Aorta (tissue), 5 donors: Measurements from ENCODE around the gene SRRM4. TPM values are rescaled to one million over a fixed set of nuclear protein-coding genes. Genes with fewer than 3 reads are reported as not detected.

Experiments used
- ATAC-seq: fragments of 200-7000 bp; cut with Tn5 transposase; one replicate; pipeline ENCODE4 v1.9.1; 2022; ENCODE audit warnings: moderate library complexity; ENCODE audit not compliant: low FRiP score
- DNase-seq, 2 donors: peaks; one replicate each; pipeline ENCODE4 v3.0.0-alpha.2; 2020
- H3K27ac ChIP-seq, 2 donors: one replicate each; pipeline ENCODE4 v1.5.1; 2013; ENCODE audit warnings: low read length in 2 of 2, mild to moderate bottlenecking in 2 of 2, moderate library complexity in 2 of 2, control low read depth in 1 of 2, inconsistent platforms in 1 of 2, low read depth in 1 of 2
- H3K27me3 ChIP-seq, 2 donors: one replicate each; pipeline ENCODE4 v1.6.1; 2013; ENCODE audit warnings: control low read depth in 1 of 2, low read length in 1 of 2, mild to moderate bottlenecking in 1 of 2, moderate library complexity in 1 of 2; ENCODE audit not compliant: insufficient read depth in 2 of 2, control insufficient read depth in 1 of 2
- H3K36me3 ChIP-seq, 2 donors: one replicate each; pipeline ENCODE4 v1.6.1; 2013; ENCODE audit warnings: control low read depth in 1 of 2, low read length in 1 of 2, mild to moderate bottlenecking in 1 of 2; ENCODE audit not compliant: insufficient read depth in 2 of 2, control insufficient read depth in 1 of 2
- H3K4me1 ChIP-seq, 2 donors: one replicate each; pipeline ENCODE4 v1.6.1; 2013; ENCODE audit warnings: low read length in 2 of 2, control low read depth in 1 of 2, mild to moderate bottlenecking in 1 of 2, moderate library complexity in 1 of 2; ENCODE audit not compliant: insufficient read depth in 2 of 2, control insufficient read depth in 1 of 2
- H3K4me3 ChIP-seq, 2 donors: one replicate each; pipeline ENCODE4 v1.5.1; 2013; ENCODE audit warnings: low read length in 2 of 2, control low read depth in 1 of 2, mild to moderate bottlenecking in 1 of 2
- H3K9me3 ChIP-seq: one replicate; pipeline ENCODE4 v1.6.1; 2013; ENCODE audit warnings: mild to moderate bottlenecking, low read length; ENCODE audit not compliant: control insufficient read depth
- WGBS, 2 donors: extraction: QIAGEN DNeasy Blood & Tissue Kit; methylation state at CpG; one replicate each; pipeline ENCODE4 v1.1.7; 2013; 5-methylcytosine and 5-hydroxymethylcytosine counted together
- intact Hi-C, 2 donors: fragments of 100-400 bp; cut with DNase I; formaldehyde crosslinking; loops; one replicate each; pipeline versions ENCODE4 v1.14.2 to v1.15.0; 2022
- polyA plus RNA-seq, 2 donors: library from polyadenylated mRNA; stranded (reverse); fragments of 200-250 nt; gene quantifications; one replicate each; pipeline ENCODE4 v1.2.3, GENCODE V29; 2013
- total RNA-seq, 2 donors: library from RNA; stranded (reverse); fragmentation: NEBNext Ultra II Directional; extraction: Animal tissue kit (Norgen Biotek cat#: 25700); gene quantifications; one replicate each; pipeline ENCODE4 v1.2.1, GENCODE V29; 2021
- donor health status: healthy with polysubstance abuse.
- donor health status: Bipolar disorder and iron deficiency.
- donor health status: DM: no; HTN: no; CAD: no.
- donor health status: DM: no; HTN: no; CAD: no.
- donor health status: DM: yes; HTN: yes; CAD: no.

The SRRM4 gene
- total and polyA plus RNA-seq, 4 donors, result 0.13 to 0.88 (median 0.25) TPM

DNA sequence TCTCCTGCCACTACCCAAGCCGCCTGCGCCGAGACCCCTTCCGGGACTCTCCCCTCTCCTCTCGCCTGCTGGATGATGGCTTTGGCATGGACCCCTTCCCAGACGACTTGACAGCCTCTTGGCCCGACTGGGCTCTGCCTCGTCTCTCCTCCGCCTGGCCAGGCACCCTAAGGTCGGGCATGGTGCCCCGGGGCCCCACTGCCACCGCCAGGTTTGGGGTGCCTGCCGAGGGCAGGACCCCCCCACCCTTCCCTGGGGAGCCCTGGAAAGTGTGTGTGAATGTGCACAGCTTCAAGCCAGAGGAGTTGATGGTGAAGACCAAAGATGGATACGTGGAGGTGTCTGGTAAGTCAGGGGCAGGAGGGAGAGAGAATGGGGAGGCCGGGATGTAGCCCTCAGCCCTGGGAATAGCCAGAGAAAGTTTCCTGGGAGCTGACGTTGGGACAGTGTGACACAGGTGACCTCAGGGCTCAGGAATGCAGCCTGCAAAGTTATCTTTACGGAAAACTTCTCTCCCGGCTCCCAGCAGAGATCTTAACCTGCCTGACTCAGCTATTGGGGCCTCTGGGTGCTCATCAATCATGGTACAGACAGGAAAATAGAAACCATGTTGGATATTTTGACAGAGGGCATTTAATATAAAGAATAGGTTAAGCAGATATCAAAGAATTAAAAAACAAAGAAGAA, 198.1 kb downstream of the SRRM4 start:
- intact Hi-C loops, result loop anchor here (2.0 to 10.0 kb wide), 7 partner anchors 23 to 802 kb away; partner anchors contain the start of gene SUDS3 (in 1 of the 2)
- DNase-seq (peak; percentile 59 to 79), ATAC-seq (peak; percentile 8)
- Histone ChIP-seq H3K4me3 (peak overlapping the region; percentile 87 to 95), H3K9me3 (no peaks in the 10 kb centered on the region), H3K27ac (peak overlapping the region; percentile 84 to 95), H3K27me3 (no peaks in the 10 kb centered on the region), H3K36me3 (no peaks in the 10 kb centered on the region), H3K4me1 (no peaks in the 10 kb centered on the region)
- WGBS, 2 donors, result 2 to 4% methylated on average over 18 of the region's 18 CpGs

DNA sequence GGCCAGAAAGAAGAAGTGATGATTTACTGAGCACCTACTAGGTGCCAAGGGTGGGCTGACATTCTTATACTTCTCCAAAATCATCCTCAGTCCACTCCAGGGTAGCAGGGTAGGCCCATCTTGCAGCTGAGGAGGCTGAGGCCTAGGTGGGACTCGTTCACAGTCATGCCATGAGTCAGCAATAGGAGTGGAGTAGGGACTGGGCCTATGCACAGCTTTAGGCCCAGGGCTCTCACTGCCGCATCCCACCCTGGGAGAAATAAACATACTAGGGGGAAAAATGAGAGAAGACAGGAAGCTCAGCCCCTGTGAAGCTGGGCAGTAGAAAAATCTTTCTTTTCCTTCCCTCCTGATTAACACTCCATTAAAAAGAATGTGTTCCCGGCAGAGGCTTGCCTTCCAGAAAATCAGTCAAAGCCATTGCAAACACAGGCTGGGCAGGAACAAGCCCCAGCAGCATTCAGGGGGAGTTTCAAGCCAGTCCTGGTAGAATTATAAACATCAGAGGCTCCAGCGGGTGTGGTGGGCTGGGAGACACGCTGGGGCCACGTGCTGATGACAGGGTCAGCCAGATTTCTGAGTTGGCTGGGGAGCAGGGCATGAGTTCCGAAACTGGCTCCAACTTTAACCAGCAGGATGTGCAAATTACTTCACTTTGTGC, 199.2 kb downstream of the SRRM4 start:
- ATAC-seq, result no peak
- intact Hi-C loops, result loop anchor here (5.0 to 10.0 kb wide), 5 partner anchors 33 to 144 kb away; no protein-coding TSS in a partner anchor
- H3K4me1 ChIP-seq, result no peaks in the 10 kb centered on the region

DNA sequence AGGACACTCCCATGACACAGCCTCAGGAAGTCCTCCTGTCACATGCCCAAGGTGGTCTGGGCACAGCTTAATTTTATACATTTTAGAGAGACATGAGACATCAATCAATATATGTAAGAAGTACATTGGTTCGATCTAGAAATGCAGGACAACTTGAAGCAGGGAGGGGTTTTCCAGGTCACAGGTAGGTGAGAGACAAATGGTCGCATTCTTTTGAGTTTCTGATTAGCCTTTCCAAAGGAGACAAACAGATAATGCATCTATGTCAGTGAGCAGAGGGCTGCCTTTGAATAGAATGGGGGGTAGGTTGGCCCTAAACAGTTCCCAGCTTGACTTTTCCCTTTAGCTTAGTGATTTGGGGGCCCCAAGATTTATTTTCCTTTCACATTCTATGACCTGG, 199.9 kb downstream of the SRRM4 start:
- no peaks in the 10 kb centered on the region for H3K9me3 ChIP-seq
- H3K36me3 ChIP-seq, result no peaks in the 10 kb centered on the region
- no peak for ATAC-seq
- H3K27ac ChIP-seq, result peak overlapping the region; percentile 36 to 95
- H3K27me3 ChIP-seq, result no peaks in the 10 kb centered on the region
- no peaks in the 10 kb centered on the region for H3K4me1 ChIP-seq
- peak overlapping the region; percentile 87 to 95 for H3K4me3 ChIP-seq
- 70 to 74% methylated on average over 2 of the region's 2 CpGs for WGBS, 2 donors
- intact Hi-C loops, result loop anchor here (5.0 to 10.0 kb wide), 5 partner anchors 34 to 144 kb away; no protein-coding TSS in a partner anchor
- DNase-seq, result no peak

More for the DNA sequence above, 199.2 kb downstream of the SRRM4 start:
- Histone ChIP-seq H3K36me3 (no peaks in the 10 kb centered on the region), H3K4me3 (peak overlapping the region; percentile 87 to 95), H3K27ac (peak overlapping the region; percentile 84 to 95), H3K9me3 (no peaks in the 10 kb centered on the region), H3K27me3 (no peaks in the 10 kb centered on the region)
- peak; percentile 67 to 81 for DNase-seq
- 2 to 4% methylated on average over 7 of the region's 7 CpGs for WGBS, 2 donors

DNA sequence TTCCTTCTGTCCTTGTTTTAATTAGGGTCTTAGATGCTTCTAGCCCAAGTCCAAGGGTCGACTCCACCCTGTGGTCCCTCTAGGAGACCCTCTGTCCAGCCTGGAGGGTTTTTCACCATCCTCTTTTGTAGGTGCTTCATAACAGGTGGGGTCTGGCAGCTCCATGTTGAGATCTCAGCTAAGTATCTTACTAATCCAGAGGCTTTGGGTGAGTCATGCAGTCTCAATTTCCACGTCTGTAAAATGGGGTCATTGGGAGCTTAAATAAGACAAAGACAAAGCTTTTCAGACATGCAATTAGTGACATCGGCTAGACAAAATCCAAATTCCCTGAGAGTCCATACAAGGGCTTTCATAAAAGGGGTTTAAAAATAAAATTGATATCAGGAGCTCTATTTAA, 200.6 kb downstream of the SRRM4 start:
- peak overlapping the region; percentile 87 to 95 for H3K4me3 ChIP-seq
- intact Hi-C loops, result loop anchor here (5.0 to 10.0 kb wide), 5 partner anchors 35 to 143 kb away; no protein-coding TSS in a partner anchor
- H3K36me3 ChIP-seq, result peaks cover 0 to 4% of the 10 kb centered on the region in 2 donors
- H3K4me1 ChIP-seq, result no peaks in the 10 kb centered on the region
- no peaks in the 10 kb centered on the region for H3K27me3 ChIP-seq
- no peaks in the 10 kb centered on the region for H3K9me3 ChIP-seq
- no peak for DNase-seq
- peak overlapping the region in 1 of 2 donors; percentile 42 for H3K27ac ChIP-seq
- ATAC-seq, result no peak
- 61 to 71% methylated on average over 3 of the region's 3 CpGs for WGBS, 2 donors

DNA sequence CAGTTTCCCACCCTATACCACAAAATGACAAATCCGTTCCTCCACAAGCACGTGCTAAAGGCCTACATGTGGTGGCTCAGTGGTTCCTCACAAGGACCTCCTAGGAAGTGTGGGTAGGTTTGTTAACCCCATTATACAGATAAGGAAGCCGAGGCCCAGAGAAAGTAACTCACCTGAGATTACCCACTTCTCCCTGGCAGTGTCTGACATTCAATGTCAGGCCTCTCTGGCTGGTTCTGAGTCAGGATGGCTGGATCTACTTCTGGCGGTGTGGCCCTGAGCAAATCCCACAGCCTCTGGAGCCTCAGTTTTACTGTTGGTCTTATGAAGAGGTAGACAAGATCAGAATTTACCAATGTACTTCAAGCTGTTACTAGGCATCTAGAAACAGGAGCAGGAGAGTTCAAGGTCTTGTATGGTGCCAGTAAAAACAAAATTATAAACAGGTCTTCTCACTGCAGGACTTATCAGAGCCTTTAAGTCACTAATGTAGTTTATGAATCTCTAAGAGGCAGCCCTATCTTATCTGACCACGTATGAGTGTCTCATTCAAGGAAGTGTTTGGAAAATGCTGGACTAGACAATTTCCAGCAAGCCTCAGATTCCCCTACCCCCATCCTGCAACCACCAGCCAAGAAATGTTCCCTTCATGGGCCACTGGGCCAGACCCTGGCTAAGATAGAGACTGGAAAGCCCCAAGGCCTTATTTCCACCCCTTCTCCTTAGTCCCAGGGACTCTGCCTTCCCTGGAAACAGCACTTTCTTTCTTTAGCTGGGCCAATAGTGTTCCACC, 201.6 kb downstream of the SRRM4 start:
- Histone ChIP-seq H3K36me3 (peaks cover 4 to 6% of the 10 kb centered on the region in 2 donors), H3K4me3 (peak overlapping the region; percentile 52 to 95), H3K9me3 (no peaks in the 10 kb centered on the region), H3K27ac (peak overlapping the region; percentile 40 to 45), H3K4me1 (no peaks in the 10 kb centered on the region), H3K27me3 (no peaks in the 10 kb centered on the region)
- DNase-seq (no peak), ATAC-seq (no peak)
- intact Hi-C loops, result loop anchor here (5.0 to 10.0 kb wide), 5 partner anchors 36 to 142 kb away; no protein-coding TSS in a partner anchor
- WGBS, 2 donors, result 50 to 53% methylated on average over 5 of the region's 5 CpGs

DNA sequence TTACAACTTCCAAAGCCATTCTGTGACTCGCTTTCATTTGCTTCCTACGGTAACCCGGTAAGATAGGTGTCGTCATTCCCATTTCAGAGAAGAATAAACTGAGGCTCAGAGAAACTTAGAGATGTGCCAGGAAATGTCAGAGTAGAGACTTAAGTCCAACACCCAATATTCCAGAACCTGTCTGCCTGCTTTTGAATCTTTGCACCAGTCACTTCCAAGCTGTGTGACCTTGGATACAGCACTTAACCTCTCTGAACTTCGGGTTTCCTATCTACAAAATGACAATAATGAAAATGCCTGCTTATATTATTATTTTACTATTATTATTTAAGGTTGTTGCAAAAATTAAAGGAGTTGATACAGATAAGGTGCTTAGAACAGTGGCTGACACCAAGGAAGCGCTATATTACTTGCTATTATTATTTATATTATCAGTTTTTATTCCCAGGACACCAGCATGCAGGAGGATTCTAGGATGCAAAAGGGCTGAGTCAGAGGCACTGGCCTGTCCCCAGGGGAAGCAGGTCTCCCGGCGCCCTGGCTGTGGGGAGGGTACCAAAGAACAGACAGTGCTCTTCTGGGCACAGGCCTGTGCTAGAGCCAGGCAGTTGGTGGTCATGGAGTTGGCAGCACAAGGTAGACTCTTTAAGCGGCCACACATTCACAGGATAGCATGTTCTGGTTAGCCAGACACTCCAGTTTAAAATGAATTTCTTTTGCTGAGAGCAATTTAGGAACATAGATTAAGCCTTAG, 202.8 kb downstream of the SRRM4 start:
- Histone ChIP-seq H3K4me3 (no peak overlapping the region), H3K36me3 (peaks cover 6 to 10% of the 10 kb centered on the region in 2 donors), H3K9me3 (no peaks in the 10 kb centered on the region), H3K4me1 (no peaks in the 10 kb centered on the region), H3K27ac (peak overlapping the region in 1 of 2 donors; percentile 23), H3K27me3 (no peaks in the 10 kb centered on the region)
- ATAC-seq, result no peak
- WGBS, 2 donors, result 59 to 62% methylated on average over 9 of the region's 9 CpGs
- intact Hi-C loops, result loop anchor here (5.0 to 10.0 kb wide), 5 partner anchors 37 to 141 kb away; no protein-coding TSS in a partner anchor
- peak in 1 of 2 donors; percentile 52 for DNase-seq

DNA sequence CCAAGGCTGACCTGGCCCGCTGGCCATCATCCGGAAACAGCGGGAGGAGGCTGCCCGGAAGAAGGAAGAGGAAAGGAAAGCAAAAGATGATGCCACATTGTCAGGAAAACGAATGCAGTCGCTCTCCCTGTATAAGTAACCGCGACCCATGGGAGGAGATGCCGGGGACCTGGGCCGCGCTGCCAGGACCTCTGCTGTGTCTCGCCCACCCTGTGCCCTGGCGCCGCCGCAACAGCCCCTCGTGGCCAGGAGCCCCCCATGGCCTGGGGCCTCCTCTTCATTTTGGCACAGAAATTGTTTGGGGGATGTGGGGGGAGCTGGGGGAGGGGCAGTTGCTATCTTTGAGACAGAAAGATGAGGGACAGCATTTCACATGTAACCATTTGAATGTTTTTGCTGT, 213.9 kb downstream of the SRRM4 start:
- Histone ChIP-seq H3K36me3 (peaks cover 6 to 15% of the 10 kb centered on the region in 2 donors), H3K27me3 (no peaks in the 10 kb centered on the region), H3K4me1 (no peaks in the 10 kb centered on the region), H3K27ac (no peak overlapping the region), H3K9me3 (no peaks in the 10 kb centered on the region), H3K4me3 (no peak overlapping the region)
- ATAC-seq, result no peak
- intact Hi-C loops, result no loop called here
- WGBS, 2 donors, result 95 to 96% methylated on average over 16 of the region's 16 CpGs
- DNase-seq, result no peak

DNA sequence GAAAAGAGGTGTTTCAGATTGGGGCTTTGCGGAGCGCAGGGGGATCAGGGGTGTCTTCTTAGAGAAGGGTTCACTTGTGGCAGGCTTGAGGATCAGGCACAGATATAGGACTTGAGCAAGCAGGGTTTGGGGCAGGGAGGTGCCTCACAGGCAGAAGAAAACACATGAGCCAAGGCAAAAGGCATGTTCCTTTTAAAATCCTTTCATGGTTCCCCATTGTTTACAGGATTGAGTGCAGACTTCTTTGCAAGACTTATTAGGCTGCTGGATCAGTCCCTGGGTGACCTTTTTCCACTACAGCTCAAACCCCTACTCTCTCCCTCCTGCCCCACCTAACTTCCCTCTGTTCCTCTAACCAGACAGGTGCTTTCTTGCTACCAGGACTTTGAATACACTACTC, 217.1 kb downstream of the SRRM4 start:
- 95 to 97% methylated on average over 2 of the region's 2 CpGs for WGBS, 2 donors
- peaks cover 3 to 6% of the 10 kb centered on the region in 2 donors for H3K36me3 ChIP-seq
- H3K27me3 ChIP-seq, result no peaks in the 10 kb centered on the region
- DNase-seq, result no peak
- intact Hi-C loops, result no loop called here
- H3K4me1 ChIP-seq, result no peaks in the 10 kb centered on the region
- no peak overlapping the region for H3K27ac ChIP-seq
- ATAC-seq, result no peak
- no peak overlapping the region for H3K4me3 ChIP-seq
- no peaks in the 10 kb centered on the region for H3K9me3 ChIP-seq
